Activated T-helper 1 cell treated with Interleukin-2 at 50 U/mL for 16 hours (primary cell): Measurements from ENCODE around the gene IL19.
"Not testable (repeated sequence)": the region's sequence is repeated elsewhere in the genome, so short reads cannot be mapped to it uniquely, and the experiment has no call there.

ENCODE experiments used
- DNase-seq: peaks from one replicate; pipeline ENCODE4 v3.0.0-alpha.2; 2020; ENCODE audit warnings: low read depth

The IL19 gene

DNA sequence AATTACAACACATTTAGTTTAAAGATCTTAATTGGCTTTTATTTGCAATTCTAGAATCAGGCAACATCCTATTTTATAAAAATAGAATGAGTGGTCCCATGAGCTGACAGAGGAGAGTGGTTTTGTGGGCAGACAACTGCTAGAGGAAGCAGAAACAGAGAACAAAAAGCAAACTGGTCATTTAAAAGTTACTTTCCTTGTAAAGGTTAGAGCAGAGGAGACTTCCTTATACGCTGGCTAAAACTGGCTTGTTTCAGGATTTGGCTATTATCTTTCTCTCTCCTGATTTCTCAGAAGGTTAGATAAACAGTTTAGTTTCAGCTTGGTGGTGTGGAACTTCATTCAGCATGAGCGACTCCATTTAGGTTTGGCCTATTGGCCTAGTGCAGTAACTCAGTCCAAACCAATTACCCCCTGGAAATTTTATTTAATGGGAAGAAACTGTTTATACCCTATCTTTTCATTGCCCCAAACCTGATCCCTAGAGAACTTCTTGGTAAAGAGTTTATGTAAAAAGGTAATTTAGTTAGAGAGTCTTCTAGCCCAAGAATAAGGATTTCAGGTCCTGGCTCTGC is 62.6 kb downstream of the IL19 start:
- no peak for DNase-seq

DNA sequence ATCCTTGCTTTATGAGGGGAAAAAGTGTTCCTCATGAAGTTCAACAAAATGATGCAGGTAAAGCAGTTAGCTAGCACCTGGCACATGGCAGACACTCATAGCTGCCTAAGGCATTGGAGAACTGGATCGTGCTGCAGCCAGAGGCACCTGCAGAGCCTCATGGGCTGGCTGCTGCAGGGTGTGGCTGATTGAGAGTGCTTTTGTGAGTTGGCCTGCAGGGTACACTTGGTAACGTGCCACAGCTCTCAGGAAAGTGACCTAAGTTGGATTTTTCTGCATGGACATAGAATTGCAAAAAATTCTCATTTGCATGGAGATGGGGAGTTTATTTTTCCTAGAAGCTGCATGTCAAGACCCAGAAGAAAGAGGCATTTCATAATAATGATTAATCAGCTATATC is 63.2 kb downstream of the IL19 start:
- DNase-seq, result no peak

DNA sequence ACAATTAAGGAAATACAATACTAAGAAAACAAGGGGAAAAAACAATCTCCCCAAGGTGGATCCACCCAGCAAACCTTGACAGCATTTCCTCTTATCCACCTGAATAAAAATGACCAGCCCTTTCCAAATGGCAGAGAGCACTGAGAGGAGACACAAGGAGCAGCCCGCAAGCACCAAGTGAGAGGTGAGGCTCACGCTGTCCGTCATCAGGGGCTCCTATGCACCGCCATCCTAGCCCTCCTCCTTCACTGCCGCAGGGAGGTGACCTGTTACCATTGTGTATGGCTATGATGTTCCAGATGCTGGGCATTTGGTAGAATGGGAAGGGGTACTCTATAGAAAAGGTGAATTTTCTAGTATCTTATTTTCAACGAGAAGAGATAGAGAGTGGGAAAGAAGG is 63.6 kb downstream of the IL19 start:
- no peak for DNase-seq

DNA sequence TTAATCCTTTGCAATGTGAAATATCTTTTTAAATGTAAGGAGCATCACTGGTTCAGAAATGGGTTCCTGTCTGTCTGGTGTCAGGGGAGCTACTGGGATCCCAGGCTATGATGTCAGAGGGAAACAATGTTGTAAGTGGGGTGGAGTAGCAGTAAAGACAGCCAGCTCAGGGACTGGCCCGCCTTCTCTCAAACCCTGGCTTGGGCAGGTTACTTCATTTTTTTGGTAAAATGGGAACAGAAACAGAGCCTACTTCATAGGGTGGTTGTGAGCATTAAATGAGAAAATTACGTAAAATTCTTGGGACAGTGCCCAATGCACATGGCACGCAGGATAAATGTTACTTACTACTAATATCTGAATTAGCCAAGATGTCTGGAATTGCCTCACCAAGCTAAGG is 64.1 kb downstream of the IL19 start:
- DNase-seq, result no peak

DNA sequence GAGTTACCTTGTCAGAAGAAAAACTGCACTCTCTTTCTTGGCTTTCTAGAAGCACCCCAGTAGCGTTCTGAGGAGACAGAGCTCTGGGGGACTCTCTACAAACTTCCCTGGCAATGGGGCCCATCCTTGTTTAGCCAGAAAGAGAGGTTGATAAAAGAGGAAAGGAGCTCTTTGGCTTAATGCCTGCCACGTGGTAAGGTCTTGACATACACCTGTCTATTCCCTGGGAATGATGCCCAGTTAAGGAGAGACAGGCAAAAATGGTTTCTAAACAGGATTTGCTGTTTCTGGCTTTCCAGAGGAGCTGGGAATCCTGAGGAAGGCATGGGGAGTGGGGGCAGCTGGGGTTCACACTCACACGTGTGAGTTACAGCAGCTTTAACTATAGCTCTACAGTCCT is 64.6 kb downstream of the IL19 start:
- no peak for DNase-seq

DNA sequence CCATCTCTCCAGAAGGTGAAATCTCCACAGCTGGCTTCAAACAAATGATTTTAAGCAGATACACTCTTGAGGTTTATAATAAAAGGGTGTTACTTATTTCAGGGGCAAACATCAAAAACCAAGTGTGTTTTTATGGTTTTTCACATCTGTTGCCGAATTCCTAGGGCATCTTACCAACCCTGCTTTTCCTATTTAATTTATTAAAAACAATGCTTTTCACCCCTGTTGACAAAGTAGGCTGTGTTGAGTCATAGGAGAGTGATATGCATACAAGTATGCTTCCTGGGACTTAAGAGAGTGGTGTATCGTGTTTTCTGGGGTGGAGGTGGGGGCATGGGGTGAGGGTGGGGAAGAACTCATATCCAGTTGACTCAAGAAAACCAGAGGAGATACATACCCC is 65.5 kb downstream of the IL19 start:
- no peak for DNase-seq

DNA sequence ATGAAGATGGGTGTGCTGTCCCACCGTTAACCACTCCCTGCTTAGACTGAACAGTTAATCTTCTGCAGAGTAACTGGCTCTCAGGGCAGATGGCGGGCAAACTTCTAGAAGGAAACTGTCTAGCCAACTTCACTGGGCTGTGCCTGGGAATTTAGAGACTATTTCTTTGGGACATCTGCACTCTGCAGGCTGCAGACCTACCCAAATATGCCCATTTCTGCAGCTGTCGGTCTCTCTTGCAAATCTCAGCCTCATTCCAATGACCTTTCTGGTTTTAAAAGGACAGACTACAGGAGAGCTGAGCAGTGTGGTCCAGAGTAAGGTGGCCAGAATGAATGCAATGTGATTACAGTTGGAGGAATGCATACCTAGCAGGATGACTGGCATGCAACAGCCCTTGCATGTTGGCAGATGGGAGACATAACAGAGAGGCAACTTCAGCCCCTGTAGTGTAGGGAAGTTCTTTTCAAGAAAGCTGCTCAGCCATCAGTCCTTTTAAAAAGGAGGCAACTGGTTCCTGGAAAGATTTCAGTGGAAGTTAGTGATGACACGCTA is 68.5 kb downstream of the IL19 start:
- DNase-seq, result no peak

DNA sequence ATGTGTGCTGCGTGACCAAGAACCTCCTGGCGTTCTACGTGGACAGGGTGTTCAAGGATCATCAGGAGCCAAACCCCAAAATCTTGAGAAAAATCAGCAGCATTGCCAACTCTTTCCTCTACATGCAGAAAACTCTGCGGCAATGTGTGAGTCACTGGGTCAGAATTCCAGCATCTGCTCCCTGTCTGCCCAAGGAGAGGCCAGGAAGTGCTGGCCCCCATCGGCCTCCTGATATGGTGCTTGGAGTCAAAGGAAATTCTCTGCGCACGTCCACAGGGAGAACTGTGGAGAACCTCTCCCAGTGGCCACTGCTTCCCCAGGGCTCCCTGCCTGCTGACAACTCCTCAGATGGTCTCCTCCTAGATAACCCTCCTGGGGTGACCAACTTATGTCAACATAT is 69.3 kb downstream of the IL19 start:
- DNase-seq, result no peak

DNA sequence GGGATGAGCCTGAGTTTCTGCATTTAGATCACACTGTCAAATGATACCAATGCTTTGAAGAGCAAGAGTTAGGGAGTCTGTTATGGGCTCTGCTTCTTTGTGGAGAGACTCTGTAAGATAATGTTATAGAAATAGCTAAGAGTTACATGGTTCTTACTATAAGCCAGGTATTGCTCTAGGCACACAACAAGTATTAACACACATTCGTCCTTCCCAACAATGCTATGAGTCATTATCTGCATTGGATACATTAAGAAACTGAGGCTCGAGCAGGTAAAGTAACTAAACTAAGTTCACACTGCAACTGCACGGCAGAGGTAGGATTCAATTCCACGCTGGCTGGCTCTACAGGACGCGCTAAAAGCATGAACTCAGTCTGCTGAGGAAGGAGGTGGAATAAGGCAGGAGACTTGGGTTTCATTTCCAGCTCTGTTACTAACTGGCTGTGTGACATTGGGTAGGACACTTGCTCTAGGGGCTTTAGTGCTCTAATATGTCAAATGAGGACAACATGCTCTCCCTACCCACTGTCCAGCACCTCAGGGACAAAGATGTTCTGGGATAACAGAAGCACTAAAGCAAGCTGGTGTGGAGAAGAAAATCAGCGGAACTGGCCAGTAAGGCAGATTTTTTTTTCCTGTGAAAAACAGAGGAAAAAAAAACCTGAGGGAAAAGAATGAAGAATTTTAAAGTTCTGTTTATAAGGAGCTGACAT is 71.2 kb downstream of the IL19 start:
- DNase-seq, result no peak

DNA sequence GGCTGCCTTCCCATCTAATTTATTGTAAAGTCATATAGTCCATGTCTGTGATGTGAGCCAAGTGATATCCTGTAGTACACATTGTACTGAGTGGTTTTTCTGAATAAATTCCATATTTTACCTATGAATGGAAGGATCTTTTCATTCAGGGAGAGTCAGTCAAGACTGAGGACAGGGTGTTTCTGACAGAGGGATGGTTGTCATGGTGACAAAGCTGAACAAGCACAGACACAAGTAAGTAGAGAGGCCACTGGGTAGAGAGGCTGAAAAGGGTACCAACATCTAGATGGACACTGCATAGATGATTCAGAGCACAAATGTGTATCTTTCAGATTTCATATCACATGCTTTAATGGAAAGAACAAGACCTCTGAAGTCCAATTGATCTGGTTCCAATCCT is 72.3 kb downstream of the IL19 start:
- no peak for DNase-seq

DNA sequence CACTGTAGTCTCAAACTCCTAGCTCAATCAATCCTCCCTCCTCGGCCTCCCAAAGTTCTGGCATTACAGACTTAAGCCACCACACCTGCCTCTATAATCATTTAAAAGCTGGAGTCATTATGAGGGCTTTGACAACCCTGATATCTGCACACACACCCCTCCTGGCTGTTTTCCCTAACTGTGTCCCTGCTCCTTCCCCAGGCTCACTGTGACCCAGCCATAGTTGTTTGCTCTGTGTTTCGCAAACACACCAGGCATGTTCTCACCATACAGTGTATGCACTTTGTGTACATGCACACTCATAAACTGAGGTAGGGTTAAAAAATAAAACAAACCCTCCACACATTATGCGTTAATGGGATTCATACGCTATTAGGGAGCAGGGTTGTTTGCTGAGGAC is 73.1 kb downstream of the IL19 start:
- DNase-seq, result no peak

DNA sequence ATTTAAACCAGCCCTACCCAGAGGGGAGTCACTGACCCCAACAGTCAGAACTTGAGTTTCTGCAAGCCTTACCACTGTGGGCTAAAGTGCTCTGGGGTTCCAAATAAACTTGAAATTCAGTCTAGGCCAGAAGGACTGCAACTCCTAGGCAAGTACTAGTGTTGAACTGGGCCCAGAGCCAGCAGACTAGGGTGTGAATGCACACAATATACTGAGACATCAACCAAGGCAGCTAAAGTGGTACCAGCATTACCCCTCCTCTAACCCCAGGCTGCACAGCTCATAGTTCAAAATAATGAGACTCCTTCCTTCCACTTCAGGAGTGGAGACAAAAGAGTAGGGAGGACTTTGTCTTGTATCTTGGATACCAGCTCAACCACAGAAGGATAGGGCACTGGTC is 75.9 kb downstream of the IL19 start:
- no peak for DNase-seq

DNA sequence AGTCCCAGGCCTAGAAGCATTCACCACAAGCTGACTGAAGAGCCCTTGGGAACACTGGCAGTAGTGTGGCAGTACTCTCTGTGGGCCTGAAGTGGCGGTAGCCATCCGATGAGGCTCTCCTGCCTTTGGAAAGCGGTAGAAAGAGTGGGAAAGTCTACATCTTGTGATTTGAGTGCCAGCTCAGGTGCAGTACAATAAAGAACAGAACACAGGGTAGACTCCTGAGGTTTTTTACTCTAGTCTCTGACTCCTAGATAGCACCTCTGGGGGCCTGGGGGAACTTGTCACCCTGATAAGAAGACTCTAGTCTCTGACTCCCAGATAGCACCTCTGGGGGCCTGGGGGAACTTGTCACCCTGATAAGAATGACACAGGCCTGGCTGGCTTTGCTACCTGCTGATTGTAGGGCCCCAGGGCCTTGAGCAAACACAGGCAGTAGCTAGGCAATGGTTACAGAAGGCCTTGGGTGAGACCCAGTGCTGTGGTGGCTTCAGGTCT is 76.8 kb downstream of the IL19 start:
- no peak for DNase-seq

DNA sequence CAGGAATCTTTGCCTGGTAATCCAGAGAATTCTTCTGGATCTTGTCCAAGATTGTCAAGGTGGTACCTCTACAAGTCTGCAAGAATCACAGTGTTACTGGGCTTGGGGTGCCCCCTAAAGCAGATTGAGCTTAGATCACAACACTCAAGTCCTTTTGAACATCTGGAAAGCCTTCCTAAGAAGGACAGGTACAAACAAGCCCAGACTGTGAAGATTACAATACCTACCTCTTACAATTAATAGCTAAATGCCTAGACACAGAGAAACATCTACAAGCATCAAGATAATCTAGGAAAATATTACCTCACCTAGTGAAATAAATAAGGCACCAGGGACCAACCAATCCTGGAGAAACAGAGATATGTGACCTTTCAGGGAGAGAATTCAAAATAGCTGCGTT is 77.4 kb downstream of the IL19 start:
- no peak for DNase-seq

DNA sequence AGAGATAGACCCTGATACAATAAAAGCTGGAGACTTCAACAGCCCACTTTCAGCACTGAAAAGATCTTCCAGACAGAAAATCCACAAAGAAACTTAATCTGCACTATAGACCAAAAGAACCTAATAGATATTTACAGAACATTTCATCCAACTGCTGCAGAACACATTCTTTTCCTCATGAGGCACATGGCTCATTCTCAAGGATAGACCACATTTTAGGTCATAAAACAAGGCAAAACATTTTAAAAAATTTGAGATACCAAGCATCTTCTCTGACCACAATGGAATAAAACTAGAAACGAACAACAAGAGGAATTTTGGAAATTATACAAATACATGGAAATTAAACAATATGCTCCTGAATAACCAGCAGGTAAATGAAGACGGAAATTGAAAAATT is 79.8 kb downstream of the IL19 start:
- no peak for DNase-seq

DNA sequence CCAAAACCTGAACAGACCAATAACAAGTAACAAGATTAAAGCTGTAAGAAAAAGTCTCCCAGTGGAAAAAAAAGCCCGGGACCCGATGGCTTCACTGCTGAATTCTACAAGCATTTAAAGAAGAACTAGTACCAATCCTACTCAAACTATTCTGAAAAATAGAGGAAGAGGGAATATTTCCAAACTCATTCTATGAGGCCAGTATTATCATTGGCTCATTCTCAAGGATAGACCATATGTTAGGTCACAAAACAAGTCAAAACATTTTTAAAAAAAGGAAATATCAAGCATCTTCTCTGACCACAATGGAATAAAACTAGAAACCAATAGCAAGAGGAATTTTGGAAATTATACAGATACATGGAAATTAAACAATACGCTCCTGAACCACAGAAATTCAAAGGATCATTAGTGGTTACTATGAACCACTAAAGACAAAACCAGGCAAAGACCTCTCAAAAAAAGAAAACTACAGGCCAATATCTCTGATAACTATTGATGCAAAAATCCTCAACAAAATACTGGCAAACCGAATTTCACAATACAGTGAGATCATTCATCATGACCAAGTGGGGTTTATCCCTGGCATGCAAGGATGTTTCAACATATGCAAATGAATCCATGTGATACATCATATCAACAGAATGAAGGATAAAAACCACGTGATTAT is 80.9 kb downstream of the IL19 start:
- no peak for DNase-seq

DNA sequence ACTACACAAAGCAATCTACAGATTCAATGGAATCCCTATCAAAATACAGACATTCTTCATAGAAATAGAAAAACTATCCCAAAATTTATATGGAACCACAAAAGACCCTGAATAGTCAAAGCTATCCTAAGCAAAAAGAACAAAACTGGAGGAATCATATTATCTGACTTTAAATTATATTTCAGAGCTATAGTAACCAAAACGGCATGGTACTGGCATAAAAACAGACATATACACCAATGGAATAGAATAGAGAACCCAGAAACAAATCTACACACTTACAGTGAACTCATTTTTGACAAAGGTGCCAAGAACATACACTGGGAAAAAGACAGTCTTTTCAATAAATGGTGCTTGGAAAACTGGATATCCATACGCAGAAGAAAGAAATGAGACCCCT is 82.1 kb downstream of the IL19 start:
- not testable (repeated sequence) for DNase-seq

DNA sequence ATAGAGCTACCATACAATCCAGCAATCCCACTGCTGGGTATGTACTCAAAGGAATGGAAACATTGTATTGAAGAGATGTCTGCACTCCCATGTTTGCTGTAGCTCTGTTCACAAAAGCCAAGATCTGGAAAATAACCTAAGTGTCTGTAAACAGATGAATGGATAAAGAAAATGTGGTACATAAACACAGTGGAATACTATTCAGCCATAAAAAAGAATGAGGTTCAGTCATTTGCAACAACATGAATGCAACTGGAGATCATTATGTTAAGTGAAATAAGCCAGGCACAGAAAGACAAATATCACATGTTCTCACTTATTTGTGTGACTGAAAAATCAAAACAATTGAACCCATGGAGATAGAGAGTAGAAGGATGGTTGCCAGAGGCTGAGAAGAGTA is 83.1 kb downstream of the IL19 start:
- not testable (repeated sequence) for DNase-seq

DNA sequence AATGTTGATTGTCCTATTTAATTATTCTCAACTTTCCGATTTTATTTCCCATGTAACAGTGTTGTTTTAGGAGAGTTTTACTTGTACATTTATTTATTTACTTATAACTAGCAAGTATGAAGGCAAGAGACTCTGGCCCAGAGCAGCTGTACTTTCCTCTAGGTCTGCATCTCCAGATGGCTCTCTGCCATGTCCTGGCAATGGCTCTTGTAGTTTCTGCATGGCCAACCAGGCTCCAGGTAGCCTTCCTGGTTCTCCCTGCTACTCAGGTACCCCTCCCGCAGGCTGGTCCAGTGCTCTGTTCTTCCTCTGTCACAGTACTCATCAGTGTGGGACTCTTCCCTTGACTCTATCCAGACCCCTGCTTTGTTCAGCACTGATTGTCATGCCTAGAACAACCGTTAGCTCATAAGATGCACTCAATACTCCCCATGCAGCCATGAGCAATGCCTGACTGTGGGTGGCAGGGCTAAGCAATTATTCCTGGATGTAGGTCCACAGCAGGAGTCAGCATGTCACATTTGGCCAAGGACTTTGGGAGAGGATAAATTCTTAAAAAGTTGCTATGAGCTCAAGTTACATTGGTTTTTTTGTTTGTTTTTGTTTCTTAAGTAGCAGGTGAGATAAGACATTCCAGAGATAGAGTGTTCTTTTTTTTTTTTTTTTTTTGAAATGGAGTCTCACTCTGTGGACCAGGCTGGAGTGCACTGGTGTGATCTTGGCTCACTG is 84.0 kb downstream of the IL19 start:
- no peak for DNase-seq

DNA sequence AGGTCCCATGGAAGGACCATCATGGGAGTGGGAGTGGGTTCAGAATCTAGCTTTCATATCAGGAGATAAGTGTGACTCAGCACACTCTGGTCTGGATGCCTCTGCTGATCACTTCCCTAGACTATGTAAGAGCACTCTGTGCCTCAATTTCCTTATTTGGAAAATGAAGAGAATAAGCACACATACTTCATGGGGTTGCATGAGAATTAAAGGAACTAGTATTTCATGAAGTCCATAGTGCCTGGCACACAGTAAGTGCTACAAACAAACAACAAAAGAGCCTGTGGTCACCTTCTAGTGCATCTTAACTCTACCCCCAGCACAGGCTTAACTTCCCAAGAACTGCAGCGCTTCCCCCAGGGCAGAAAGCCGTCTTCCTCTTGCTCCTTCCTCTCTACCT is 85.3 kb downstream of the IL19 start:
- no peak for DNase-seq

DNA sequence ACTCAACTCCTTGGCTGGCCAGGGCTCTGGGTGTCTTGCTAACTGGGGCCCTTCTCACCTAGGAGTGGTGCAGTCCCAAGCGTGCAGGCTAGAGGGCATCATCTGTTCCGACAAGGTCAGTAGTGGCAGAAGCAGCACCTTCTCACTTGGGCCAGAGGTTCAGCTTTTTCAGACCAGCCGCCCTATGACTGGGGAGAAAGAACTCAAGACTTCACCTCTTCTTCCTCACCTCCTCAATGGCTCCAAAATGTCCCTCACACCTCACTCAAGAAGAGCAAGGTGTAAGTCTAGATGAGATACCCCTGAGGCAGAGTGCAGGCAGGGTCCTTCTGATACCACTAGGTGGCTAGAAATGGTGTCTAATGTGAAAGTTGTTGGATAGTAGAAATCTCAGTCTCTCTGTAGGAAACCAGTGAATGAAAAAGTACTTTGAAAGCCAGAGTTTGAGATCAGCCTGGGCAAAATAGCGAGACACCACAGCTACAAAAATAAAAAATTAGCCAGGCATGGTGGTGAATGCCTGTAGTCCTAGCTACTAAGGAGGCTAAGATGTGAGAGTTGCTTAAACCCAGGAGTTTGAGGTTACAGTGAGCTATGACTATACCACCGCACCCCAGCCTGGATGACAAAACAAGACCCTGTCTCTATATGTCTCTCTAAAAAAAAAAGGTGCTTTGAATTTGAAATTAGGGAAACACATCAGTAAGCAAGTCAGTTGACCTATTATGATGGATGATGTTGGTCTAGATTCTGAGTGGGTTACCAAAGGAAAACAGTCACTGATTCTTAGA is 86.3 kb downstream of the IL19 start:
- DNase-seq, result no peak

DNA sequence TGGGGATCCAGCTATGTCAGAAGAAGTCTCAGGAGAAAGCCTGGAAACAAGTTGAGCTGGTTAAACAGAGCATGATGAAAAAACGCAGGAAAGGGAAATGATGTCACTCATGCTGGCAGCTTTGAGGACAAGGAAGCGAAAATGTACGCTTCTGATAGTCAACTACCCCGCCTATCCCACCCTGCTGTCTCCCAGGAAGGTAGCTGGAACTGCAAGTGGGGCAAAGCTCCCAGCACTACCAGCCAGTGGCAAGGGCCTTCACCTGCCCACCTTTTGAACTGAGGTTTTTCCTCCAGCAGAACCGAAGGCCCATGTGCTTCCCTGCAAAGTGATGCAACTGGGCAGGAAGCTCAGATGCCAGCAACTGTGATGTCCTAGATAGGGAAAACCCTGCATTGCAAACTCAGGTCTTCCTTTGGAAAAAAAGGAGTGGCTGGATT is 88.5 kb downstream of the IL19 start:
- DNase-seq, result no peak
